Subcutaneous adipose tissue (tissue), 4 donors: ENCODE results near the gene KCND2. TPM values are rescaled to one million over a fixed set of nuclear protein-coding genes. Genes with fewer than 3 reads are reported as not detected.

Source experiments
- total RNA-seq, 4 donors: library from RNA; depleted of rRNA; stranded (reverse); fragments of >200 nt; gene quantifications; one replicate each; pipeline ENCODE4 v1.1.0, GENCODE V29; 2016
- TF ChIP-seq, protein P1 (sequence below): fragments of 450-650 bp; IDR thresholded peaks from one replicate; pipeline ENCODE4 v1.5.1; 2016; ENCODE audit warnings: low read depth, mild to moderate bottlenecking, control low read depth, antibody characterized with exemption, moderate library complexity

Gene KCND2
- total RNA-seq, 4 donors from 2014 or later: 1.5 to 8.0 (median 1.8) TPM

DNA sequence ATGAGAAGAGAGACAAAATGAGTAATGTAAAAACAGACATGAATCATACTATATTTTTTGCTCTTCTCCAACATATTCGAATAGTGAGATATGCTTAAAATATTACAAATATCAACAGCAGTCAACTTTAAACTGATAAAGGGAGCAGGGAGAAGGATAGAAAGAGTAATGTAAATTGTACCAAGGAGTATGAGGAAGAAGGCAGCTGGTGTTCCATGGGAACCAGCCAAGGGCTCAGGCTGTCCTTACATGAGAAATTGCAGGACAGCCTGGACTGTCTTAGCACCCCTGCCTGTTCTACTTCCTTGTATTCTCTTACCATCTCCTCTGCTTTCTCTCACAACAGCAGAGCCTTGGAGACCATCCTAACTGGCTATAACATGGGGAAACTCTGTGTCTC lies 456.3 kb downstream of the KCND2 start:
- TF ChIP-seq, protein P1, sequence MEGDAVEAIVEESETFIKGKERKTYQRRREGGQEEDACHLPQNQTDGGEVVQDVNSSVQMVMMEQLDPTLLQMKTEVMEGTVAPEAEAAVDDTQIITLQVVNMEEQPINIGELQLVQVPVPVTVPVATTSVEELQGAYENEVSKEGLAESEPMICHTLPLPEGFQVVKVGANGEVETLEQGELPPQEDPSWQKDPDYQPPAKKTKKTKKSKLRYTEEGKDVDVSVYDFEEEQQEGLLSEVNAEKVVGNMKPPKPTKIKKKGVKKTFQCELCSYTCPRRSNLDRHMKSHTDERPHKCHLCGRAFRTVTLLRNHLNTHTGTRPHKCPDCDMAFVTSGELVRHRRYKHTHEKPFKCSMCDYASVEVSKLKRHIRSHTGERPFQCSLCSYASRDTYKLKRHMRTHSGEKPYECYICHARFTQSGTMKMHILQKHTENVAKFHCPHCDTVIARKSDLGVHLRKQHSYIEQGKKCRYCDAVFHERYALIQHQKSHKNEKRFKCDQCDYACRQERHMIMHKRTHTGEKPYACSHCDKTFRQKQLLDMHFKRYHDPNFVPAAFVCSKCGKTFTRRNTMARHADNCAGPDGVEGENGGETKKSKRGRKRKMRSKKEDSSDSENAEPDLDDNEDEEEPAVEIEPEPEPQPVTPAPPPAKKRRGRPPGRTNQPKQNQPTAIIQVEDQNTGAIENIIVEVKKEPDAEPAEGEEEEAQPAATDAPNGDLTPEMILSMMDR: no peak

DNA sequence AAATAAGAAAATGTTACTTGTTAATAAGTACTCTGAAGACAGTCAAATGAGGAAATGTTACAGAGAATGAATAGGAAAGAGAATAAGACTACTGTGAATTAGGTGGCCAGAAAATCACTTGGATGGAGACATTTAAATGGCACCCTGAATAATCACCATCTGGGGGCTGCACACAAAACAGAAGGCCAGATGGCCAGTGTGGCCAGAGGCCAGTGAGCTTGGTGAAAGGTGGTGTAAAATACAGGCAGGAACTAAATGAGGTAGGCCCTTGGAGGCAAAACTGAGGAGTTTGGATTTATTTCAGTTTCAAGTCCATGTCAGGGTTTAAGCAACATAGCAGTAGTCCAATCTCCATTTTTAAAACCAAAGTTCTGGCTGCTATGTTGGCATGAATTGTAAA lies 458.3 kb downstream of the KCND2 start:
- TF ChIP-seq, protein P1: no peak

DNA sequence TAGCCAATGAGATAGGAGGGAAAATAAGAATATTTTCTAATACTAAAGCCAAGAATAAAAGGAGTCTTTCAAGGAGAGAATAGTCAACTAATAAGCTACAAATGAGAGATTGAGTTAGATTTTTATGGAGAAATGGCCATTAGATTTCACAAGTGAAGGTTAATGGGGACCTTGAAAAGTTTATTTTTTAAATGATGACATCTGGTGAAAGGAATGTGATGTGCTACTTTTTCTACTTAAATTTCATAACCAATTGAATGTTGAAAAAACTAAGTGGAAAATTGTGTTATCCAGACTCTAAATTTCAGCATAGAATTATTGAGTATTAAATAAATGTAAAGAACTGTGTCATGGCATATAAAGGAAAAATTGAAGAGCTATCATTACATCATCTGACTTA lies 459.3 kb downstream of the KCND2 start:
- TF ChIP-seq, protein P1: no peak

DNA sequence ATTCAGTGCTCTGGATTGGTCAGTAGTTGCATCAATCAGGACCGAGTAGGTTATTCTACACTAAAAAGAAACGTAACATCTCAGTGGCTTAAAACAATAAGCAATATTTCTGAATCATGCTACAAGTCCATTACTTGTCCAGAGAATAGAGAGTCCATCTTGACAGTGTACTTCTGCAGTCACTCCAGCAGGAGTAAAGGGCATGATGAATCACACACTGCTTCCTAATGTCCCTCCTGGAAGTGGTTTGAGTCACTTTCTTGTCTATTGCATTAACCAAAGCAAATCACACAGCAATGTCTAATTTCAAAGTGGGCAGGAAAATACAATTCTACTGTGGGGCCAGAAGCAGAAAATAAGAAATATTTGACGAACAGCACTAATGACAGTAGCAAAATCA lies 460.2 kb downstream of the KCND2 start:
- TF ChIP-seq, protein P1: no peak

DNA sequence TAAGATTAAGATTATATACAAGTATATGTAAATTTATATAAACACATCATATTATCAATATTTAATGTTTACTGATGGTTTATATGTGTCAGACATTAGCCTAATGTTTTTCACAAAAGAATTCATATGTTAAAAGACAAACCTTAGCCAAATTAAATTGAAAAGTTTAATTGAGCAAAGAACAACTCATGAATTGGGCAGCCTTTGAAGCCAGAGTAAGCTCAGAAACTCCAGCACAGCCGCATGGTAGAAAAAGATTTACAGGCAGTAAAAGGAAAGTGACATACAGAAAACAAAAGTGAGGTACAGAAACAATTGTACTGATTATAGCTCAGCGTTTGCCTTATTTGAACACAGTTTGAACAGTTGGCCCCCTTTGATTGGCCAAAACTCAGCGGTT lies 460.9 kb downstream of the KCND2 start:
- TF ChIP-seq, protein P1: no peak

DNA sequence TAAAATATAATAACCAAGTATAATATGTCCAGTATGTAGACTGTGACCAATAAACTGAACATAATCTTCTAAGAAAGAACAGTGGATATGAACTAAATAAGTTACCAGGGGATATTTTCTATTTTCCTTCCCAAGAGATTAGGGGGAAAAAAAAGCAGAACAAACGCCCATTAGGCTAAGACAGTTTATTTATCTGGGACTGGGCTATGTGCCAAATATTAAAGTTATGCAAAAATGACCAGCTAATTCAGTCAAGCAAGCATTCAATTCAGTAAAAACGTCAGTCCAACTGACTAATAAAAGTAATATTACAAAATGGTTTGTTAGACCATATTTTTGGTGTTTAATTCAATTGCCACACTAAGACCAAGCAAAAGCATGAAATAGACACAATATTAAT lies 462.8 kb downstream of the KCND2 start:
- TF ChIP-seq, protein P1: no peak

DNA sequence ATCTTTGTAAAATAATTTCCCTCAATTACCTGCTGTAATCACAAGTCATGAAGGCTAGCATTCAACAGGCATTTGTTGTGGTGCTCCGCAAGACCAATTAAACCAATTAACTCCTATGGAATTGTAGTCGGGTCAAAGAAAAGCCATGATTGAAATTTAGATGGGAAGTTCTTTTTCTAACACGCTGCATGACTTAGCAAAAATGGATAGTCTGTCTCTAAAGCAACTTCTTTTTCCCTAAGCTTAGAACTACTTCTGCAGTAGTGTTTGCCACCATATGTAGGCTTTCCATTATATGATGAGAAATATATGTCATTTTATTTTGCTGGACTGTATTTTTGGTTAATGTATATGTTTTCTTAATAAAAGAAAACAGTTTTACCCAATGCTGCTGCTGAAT lies 465.8 kb downstream of the KCND2 start:
- TF ChIP-seq, protein P1: no peak

DNA sequence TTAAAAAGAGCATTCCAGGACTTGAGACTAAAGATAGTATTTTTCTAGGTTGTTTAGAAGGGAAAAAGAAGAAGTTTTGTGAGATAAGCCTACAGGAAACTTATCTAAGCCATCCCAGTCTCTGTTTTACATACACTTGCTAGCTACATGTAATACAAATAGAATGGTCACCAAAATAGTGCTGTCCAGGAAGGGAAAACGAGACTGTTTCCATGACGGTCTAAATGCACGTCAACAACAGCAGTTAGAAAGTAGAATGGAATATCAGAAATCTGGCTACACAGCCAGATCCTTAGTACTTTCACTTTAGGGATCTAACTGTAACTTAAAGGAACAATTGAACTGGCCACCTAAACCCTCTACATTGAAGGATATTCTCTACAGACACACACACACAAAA lies 467.4 kb downstream of the KCND2 start:
- TF ChIP-seq, protein P1: no peak
